ENCODE data around the gene LY6G6D. TPM values are rescaled to one million over a fixed set of nuclear protein-coding genes. Genes with fewer than 3 reads are reported as not detected.
"Not testable (repeated sequence)": the region's sequence is repeated elsewhere in the genome, so short reads cannot be mapped to it uniquely, and the experiment has no call there.

Gene LY6G6D
- total RNA-seq, 3 donors from 2014 or later, result 0.90 to 6.1 TPM; not detected in 1

DNA sequence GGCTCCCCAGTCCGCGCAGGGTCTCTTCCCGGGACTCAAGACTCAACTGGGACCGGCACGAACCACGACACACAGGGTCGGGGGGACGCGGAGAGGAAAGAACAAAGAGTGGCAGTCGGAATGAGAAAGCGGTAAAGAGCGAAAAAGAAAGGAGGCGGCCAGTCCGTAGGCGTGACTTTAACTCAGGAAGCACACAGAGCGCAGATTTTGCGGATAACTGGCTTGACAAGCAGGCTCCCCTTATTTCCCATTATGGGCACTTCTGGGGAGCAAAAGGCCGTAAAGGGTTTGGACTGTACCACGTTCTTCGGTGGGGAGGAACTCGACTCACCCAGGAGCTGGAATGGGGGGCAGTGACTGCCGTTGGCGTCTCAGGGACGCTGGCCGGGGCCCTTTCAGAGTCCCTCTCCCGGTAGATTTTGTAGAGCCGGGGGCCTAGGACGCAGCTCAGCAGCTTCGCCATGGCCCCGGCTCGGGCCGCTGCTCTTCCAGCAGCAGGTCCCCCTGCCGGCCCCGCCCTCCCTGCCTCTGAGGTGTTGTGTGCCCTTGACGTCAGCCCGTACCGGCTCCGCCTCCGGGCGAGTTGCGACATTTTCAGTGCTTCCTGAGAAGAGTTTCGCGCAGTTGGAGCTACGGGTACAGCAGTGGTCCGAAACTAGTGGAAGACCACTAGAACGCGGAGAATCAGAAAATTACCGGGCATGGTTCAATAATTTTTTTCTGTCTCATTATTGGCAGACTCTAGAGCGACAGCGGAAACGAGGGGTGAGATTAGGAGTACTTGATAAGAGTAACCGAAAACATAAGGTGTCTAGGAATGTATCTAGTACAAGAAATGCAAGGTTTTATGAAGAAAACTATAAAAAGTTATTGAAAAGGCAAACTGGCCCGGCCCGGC is 12.1 kb upstream of the LY6G6D start, which contains the start of gene ABHD16A:
ABHD16A (minus strand) TSS at position 506 of the 898 bp plus-strand sequence; CDS start at position 463, 43 bp downstream.
- H3K4me1 ChIP-seq (ENCODE audit: low read depth), result peaks cover 20% of the 10 kb centered on the region
- intact Hi-C loops (cut with DNase I, micrococcal nuclease), result no loop called here
- peak within 1 kb of the TSS; percentile 87 for H3K4me3 ChIP-seq
- H3K36me3 ChIP-seq (ENCODE audit: low read depth), result no peaks in the 10 kb centered on the region
- DNase-seq (peak; percentile 98 to 100 (median 99)), ATAC-seq (peak; percentile 98)
- no peaks in the 10 kb centered on the region for H3K9me3 ChIP-seq
- TF ChIP-seq, protein P1, sequence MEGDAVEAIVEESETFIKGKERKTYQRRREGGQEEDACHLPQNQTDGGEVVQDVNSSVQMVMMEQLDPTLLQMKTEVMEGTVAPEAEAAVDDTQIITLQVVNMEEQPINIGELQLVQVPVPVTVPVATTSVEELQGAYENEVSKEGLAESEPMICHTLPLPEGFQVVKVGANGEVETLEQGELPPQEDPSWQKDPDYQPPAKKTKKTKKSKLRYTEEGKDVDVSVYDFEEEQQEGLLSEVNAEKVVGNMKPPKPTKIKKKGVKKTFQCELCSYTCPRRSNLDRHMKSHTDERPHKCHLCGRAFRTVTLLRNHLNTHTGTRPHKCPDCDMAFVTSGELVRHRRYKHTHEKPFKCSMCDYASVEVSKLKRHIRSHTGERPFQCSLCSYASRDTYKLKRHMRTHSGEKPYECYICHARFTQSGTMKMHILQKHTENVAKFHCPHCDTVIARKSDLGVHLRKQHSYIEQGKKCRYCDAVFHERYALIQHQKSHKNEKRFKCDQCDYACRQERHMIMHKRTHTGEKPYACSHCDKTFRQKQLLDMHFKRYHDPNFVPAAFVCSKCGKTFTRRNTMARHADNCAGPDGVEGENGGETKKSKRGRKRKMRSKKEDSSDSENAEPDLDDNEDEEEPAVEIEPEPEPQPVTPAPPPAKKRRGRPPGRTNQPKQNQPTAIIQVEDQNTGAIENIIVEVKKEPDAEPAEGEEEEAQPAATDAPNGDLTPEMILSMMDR (IDR thresholded peaks at IDR 0.05), result no peak

DNA sequence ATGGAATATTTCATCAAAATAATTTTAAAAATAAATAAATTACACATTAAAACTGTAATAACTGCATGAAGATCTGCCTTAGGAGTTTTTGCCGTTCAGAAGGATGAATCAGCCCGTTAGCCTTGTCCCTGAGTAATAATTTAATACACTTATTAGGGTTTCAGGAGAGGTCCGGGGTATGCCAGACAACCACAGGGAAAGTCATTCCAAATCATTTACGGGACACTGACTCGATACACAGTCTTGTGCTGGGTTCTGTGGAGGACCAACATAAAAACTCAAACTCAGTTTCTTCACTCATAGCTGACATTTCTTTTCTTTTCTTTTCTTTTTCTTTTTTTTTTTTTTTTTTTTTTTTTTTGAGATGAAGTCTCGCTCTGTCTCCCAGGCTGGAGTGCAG is 9.2 kb upstream of the LY6G6D start:
- ATAC-seq (no peak), DNase-seq (no peak)

DNA sequence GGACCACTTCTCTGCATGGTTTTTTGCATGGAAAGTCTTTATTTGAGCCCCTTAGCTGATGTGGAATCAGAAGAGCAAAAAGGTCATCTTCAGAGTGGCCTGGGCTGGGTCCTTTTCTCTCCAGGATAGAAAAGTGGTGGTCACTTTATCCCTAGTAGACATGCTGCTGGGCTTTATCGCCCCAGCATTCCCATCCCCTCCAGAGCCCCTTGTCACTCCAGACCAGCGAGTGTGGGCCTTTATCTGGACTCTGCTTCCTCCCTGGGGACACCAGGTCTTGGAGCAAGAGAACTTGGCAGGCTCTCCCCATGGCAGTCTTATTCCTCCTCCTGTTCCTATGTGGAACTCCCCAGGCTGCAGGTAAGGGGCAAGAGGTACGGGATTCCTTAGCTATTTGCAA is 8.5 kb upstream of the LY6G6D start, which contains the start of gene LY6G6F:
LY6G6F (plus strand) TSS at position 268 of the 400 bp plus-strand sequence; CDS start at position 309, 41 bp downstream.
- intact Hi-C loops (cut with DNase I, micrococcal nuclease), result no loop called here
- Histone ChIP-seq H3K9me3 (no peaks in the 10 kb centered on the region), H3K4me3 (no peak within 1 kb of the TSS), H3K4me1 (ENCODE audit: low read depth) (peaks cover 17% of the 10 kb centered on the region), H3K36me3 (ENCODE audit: low read depth) (no peaks in the 10 kb centered on the region)
- DNase-seq (no peak), ATAC-seq (no peak)
- TF ChIP-seq, protein P1 (IDR thresholded peaks at IDR 0.05), result no peak

More for the DNA sequence above, 9.2 kb upstream of the LY6G6D start:
- H3K36me3 ChIP-seq (ENCODE audit: low read depth), result no peaks in the 10 kb centered on the region
- intact Hi-C loops (cut with DNase I, micrococcal nuclease), result no loop called here
- TF ChIP-seq, protein P1 (IDR thresholded peaks at IDR 0.05), result no peak
- H3K4me3 ChIP-seq, result no peak overlapping the region
- peaks cover 20% of the 10 kb centered on the region for H3K4me1 ChIP-seq (ENCODE audit: low read depth)
- no peaks in the 10 kb centered on the region for H3K9me3 ChIP-seq

DNA sequence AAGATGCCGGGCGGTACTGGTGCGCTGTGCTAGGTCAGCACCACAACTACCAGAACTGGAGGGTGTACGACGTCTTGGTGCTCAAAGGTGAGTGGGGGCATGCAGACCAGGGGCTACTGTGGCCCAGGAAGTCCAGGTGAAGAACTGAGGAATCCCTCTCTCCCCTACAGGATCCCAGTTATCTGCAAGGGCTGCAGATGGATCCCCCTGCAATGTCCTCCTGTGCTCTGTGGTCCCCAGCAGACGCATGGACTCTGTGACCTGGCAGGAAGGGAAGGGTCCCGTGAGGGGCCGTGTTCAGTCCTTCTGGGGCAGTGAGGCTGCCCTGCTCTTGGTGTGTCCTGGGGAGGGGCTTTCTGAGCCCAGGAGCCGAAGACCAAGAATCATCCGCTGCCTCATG is 7.4 kb upstream of the LY6G6D start:
- no peaks in the 10 kb centered on the region for H3K9me3 ChIP-seq
- no peak for DNase-seq
- intact Hi-C loops (cut with DNase I, micrococcal nuclease), result no loop called here
- H3K4me1 ChIP-seq (ENCODE audit: low read depth), result peaks cover 12% of the 10 kb centered on the region
- TF ChIP-seq, protein P1 (IDR thresholded peaks at IDR 0.05), result no peak
- H3K4me3 ChIP-seq, result no peak overlapping the region
- no peaks in the 10 kb centered on the region for H3K36me3 ChIP-seq (ENCODE audit: low read depth)
- ATAC-seq, result no peak

DNA sequence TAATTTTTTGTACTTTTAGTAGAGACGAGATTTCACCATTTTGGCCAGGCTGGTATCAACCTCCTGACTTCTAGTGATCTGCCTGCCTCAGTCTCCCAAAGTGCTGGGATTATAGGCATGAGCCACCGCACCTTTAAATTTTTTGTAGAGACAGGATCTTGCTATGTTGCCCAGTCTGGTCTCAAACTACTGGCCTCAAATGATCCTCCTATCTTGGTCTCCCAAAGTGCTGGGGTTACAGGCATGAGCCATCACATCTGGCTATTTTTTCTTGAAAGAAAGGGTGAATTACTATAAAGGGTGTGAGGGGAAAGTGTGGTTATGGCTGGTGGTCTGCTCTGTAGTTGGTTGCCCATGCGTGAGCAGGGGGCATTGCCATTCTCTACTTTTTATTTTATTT is 6.9 kb upstream of the LY6G6D start:
- Histone ChIP-seq H3K4me3 (no peak overlapping the region), H3K36me3 (ENCODE audit: low read depth) (no peaks in the 10 kb centered on the region), H3K4me1 (ENCODE audit: low read depth) (peaks cover 12% of the 10 kb centered on the region), H3K9me3 (no peaks in the 10 kb centered on the region)
- TF ChIP-seq, protein P1 (IDR thresholded peaks at IDR 0.05), result no peak
- intact Hi-C loops (cut with DNase I, micrococcal nuclease), result no loop called here
- ATAC-seq (no peak), DNase-seq (no peak)

DNA sequence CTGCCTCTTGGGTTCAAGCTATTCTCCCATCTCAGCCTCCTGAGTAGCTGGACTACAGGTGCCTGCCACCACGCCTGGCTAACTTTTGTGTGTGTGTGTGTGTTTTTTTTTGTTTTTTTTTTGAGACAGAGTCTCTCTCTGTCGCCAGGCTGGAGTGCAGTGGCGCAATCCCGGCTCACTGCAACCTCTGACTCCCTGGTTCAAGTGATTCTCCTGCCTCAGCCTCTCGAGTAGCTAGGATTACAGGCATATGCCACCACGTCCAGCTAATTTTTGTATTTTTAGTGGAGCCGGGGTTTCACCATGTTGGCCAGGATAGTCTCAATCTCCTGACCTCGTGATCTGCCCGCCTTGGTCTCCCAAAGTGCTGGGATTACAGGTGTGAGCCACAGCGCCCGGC is 6.0 kb upstream of the LY6G6D start:
- DNase-seq; H3K9me3 ChIP-seq; ATAC-seq; H3K36me3 ChIP-seq (ENCODE audit: low read depth); intact Hi-C loops (cut with DNase I, micrococcal nuclease); H3K4me3 ChIP-seq: not testable (repeated sequence)
- peaks cover 13% of the 10 kb centered on the region for H3K4me1 ChIP-seq (ENCODE audit: low read depth)

Data from mucosa of descending colon (tissue), 3 donors.